Measurements from ENCODE around the gene LPCAT1. TPM values are rescaled to one million over a fixed set of nuclear protein-coding genes. Genes with fewer than 3 reads are reported as not detected.

The LPCAT1 gene
- total and polyA plus RNA-seq, 10 of the 15 experiments (the other 5 are each of a cell fraction or from before 2014, with no cell fraction given): 2.3 to 109 (median 72.7) TPM

GRCh38 chr5:1484730-1485578, 38.8 kb downstream of the LPCAT1 start:
- Histone ChIP-seq H3K79me2 (ENCODE audit: control insufficient read depth, insufficient read depth, low read length) (peaks cover 51% of the 10 kb centered on the region), H2AFZ (ENCODE audit: control insufficient read depth, low read depth, low read length) (no peak overlapping the region), H3K9me3 (replicated peaks; ENCODE audit: control insufficient read depth, insufficient read depth, low read length) (no peaks in the 10 kb centered on the region), H3K27ac (ENCODE audit: control insufficient read depth, insufficient read depth) (peak overlapping the region; percentile 86), H3K27me3 (replicated peaks in 1 of 2; ENCODE audit: control insufficient read depth in 2 of 2, insufficient read depth in 2 of 2, low read length in 1 of 2) (no peaks in the 10 kb centered on the region), H3K4me1 (ENCODE audit: control insufficient read depth, insufficient read depth, low read length) (peaks cover 69% of the 10 kb centered on the region), H3K36me3 (ENCODE audit: control insufficient read depth in 2 of 2, insufficient read depth in 2 of 2, low read length in 1 of 2) (peaks cover 15 to 39% of the 10 kb centered on the region in 2 experiments), H3K4me2 (ENCODE audit: control insufficient read depth, insufficient read depth) (peak overlapping the region; percentile 95), H3K4me3 (0 out of 2 replicates have a peak overlapping the region, but pooled peaks have one; percentile 30), H4K20me1 (ENCODE audit: control insufficient read depth, insufficient read depth) (no peaks in the 10 kb centered on the region), H3K9ac (ENCODE audit: control insufficient read depth, insufficient read depth, low read length) (peak overlapping the region; percentile 77)
- no TSS peak for BruUV-seq (replicated peaks)
- WGBS (ENCODE audit: insufficient coverage, insufficient replicate concordance, low lambda C conversion rate, missing lambda C conversion rate): 7% methylated on average over 20 of the region's 20 CpGs
- ChIA-PET RAD21 (ENCODE audit: unreplicated experiment) (interaction anchor here (0.6 to 4.5 kb wide), 8 partner anchors 8 to 351 kb away, joined by 3 to 41 read pairs (median 9); no protein-coding TSS in a partner anchor), POLR2A (interaction anchor here (0.8 to 10.2 kb wide), 8 partner anchors 7 to 189 kb away, joined by 3 to 108 read pairs (median 4); no protein-coding TSS in a partner anchor), SMC1A (ENCODE audit: uncharacterized antibody, unreplicated experiment) (interaction anchor here (0.7 to 9.4 kb wide), 7 partner anchors 13 to 160 kb away, joined by 3 to 93 read pairs (median 7); no protein-coding TSS in a partner anchor), CTCF (interaction anchor here (0.6 to 2.9 kb wide), 7 partner anchors 13 to 168 kb away, joined by 3 to 20 read pairs (median 3); no protein-coding TSS in a partner anchor)
- DNase-seq (ENCODE audit: low read depth, low spot score) (peak; percentile 88), ATAC-seq (peak; percentile 47), FAIRE-seq (peak; percentile 80)
- in situ Hi-C loops (cut with MboI) (loop anchor here (5.0 kb wide), 1 partner anchor 312 kb away; the partner anchor contains the start of gene MRPL36), intact Hi-C loops (cut with micrococcal nuclease; ENCODE audit: unreplicated experiment) (loop anchor here (1.0 to 5.0 kb wide), 4 partner anchors 10 to 107 kb away; partner anchors contain the start of gene LPCAT1)
- peak; percentile 19; the same call in 1 of the 2 replicates for TF ChIP-seq RCOR1 (conservative IDR thresholded peaks at IDR 0.05; ENCODE audit: low read depth, low read length)
- TF ChIP-seq GATAD2B (conservative IDR thresholded peaks at IDR 0.05; ENCODE audit: low read depth): peak; percentile 97
- peak; percentile 86 for TF ChIP-seq IKZF1 (conservative IDR thresholded peaks at IDR 0.05)
- TF ChIP-seq YBX1 (IDR thresholded peaks at IDR 0.05): no peak
- no peak for TF ChIP-seq KAT2A (conservative IDR thresholded peaks at IDR 0.05; ENCODE audit: control insufficient read depth, low read depth, low read length)
- no peak for TF ChIP-seq IRF3 (IDR thresholded peaks at IDR 0.05)
- no peak for TF ChIP-seq ZNF384 (IDR thresholded peaks at IDR 0.05; ENCODE audit: borderline replicate concordance, low read depth, low read length)
- TF ChIP-seq SKIL (IDR thresholded peaks at IDR 0.05; ENCODE audit: low read depth, poor library complexity, severe bottlenecking): peak; percentile 85
- TF ChIP-seq RELB (IDR thresholded peaks at IDR 0.05; ENCODE audit: low read depth): peak; percentile 99
- TF ChIP-seq FOXK2 (IDR thresholded peaks at IDR 0.05): no peak
- TF ChIP-seq SMAD1 (IDR thresholded peaks at IDR 0.05; ENCODE audit: low read depth, partially characterized antibody): no peak
- no peak for TF ChIP-seq NFYA (IDR thresholded peaks at IDR 0.05; ENCODE audit: borderline replicate concordance, low read depth, low read length)
- TF ChIP-seq CREB1 (IDR thresholded peaks at IDR 0.05; ENCODE audit: low read depth): no peak
- TF ChIP-seq PBX3 (IDR thresholded peaks at IDR 0.05; ENCODE audit: insufficient replicate concordance, low read depth, low read length): peak; percentile 57
- TF ChIP-seq MTA2 (IDR thresholded peaks at IDR 0.05; ENCODE audit: low read depth): peak; percentile 74
- peak; percentile 74; the same call in 1 of the 2 replicates for TF ChIP-seq HDGF (IDR thresholded peaks at IDR 0.05)
- TF ChIP-seq CBFB (IDR thresholded peaks at IDR 0.05; ENCODE audit: low read depth): peak; percentile 84
